ACC112 (cell line): ENCODE data around the gene RAPGEF1.

Source experiments
- H2AFZ ChIP-seq: fragments of 200-600 bp; sonication (generic); one replicate; pipeline ENCODE4 v1.6.0; 2017; ENCODE audit warnings: antibody characterized with exemption, low read length; ENCODE audit not compliant: unreplicated experiment
- H3K27ac ChIP-seq: fragments of 200-600 bp; sonication (generic); 2 replicates; pipeline ENCODE4 v1.5.1; 2014; ENCODE audit warnings: low read depth, mild to moderate bottlenecking, antibody characterized with exemption, low read length, moderate library complexity
- H3K27me3 ChIP-seq: fragments of 200-600 bp; sonication (generic); 2 replicates; pipeline ENCODE4 v1.6.1; 2014; ENCODE audit warnings: mild to moderate bottlenecking, antibody characterized with exemption, low read length, moderate library complexity, mixed read lengths; ENCODE audit not compliant: insufficient read depth
- H3K36me3 ChIP-seq: fragments of 200-600 bp; sonication (generic); 2 replicates; pipeline ENCODE4 v1.6.1; 2016; ENCODE audit warnings: mild to moderate bottlenecking, antibody characterized with exemption, low read length, moderate library complexity, mixed read lengths; ENCODE audit not compliant: insufficient read depth
- H3K4me1 ChIP-seq: fragments of 200-600 bp; sonication (generic); one replicate; pipeline ENCODE4 v1.6.1; 2016; ENCODE audit warnings: low read length, mixed read lengths; ENCODE audit not compliant: insufficient read depth, unreplicated experiment, control insufficient read depth
- H3K4me3 ChIP-seq: fragments of 200-600 bp; sonication (generic); 2 replicates; pipeline ENCODE4 v1.5.1; 2014; ENCODE audit warnings: mild to moderate bottlenecking, low read depth, low read length
- H3K79me2 ChIP-seq: fragments of 200-600 bp; sonication (generic); one replicate; pipeline ENCODE4 v1.6.0; 2016; ENCODE audit warnings: low read length; ENCODE audit not compliant: control insufficient read depth, unreplicated experiment, insufficient read depth

RAPGEF1 gene

DNA sequence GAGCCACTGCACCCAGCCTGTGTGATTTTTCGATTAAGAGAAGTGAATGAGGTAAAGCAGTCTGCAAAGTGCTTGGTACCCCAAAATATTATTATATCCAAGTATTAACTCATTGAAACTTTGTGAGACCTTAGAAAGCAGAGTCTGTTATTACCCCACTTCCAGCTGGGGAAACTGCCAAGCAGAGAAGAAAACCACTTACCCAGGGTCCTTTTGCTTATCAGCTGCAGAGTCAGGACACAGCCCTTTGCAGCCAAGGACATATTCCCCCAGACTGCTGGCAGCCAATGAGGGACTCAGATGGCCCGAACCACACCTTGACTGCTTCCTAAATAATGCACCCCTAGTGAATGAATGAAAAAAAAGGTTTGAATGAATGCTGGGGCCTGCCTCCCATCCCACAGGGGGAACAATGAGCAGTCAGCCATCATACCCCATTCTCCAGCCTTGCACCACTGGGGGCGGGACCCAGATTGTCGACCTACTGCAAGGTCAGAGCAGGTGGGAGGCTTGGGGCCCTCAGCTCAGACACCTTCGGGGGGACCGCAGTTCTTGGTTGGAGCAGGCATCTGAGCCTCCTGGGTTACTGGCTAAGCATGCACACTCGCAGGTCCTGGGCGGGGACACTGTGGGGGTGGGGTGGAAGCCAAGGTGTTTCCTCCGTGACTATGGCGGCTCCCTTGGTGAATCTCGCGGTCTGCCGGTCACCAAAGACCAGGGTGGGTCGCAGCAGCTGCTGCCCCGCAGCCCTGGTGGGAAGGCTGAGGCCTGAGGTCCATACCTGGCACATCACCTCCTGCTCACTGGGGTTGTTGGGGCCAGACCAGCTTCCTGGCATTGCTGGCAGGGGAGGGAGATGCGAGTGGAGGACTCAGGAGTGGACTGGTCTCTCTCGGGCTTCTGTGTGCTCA, 164.9 kb downstream of the RAPGEF1 start:
- Histone ChIP-seq H3K27me3 (no peaks in the 10 kb centered on the region), H3K27ac (no peak overlapping the region), H3K4me1 (no peaks in the 10 kb centered on the region), H2AFZ (no peak overlapping the region), H3K36me3 (no peaks in the 10 kb centered on the region), H3K4me3 (no peak overlapping the region), H3K79me2 (no peaks in the 10 kb centered on the region)

GRCh38 chr9:131567910-131568309, 172.0 kb downstream of the RAPGEF1 start:
- Histone ChIP-seq H3K4me3 (no peak overlapping the region), H3K4me1 (no peaks in the 10 kb centered on the region), H3K27ac (no peak overlapping the region), H2AFZ (no peak overlapping the region), H3K36me3 (no peaks in the 10 kb centered on the region), H3K79me2 (no peaks in the 10 kb centered on the region), H3K27me3 (no peaks in the 10 kb centered on the region)

GRCh38 chr9:131566158-131566557, 173.7 kb downstream of the RAPGEF1 start:
- Histone ChIP-seq H3K27ac (no peak overlapping the region), H3K27me3 (no peaks in the 10 kb centered on the region), H3K36me3 (no peaks in the 10 kb centered on the region), H3K4me3 (no peak overlapping the region), H3K4me1 (no peaks in the 10 kb centered on the region), H2AFZ (no peak overlapping the region), H3K79me2 (no peaks in the 10 kb centered on the region)

DNA sequence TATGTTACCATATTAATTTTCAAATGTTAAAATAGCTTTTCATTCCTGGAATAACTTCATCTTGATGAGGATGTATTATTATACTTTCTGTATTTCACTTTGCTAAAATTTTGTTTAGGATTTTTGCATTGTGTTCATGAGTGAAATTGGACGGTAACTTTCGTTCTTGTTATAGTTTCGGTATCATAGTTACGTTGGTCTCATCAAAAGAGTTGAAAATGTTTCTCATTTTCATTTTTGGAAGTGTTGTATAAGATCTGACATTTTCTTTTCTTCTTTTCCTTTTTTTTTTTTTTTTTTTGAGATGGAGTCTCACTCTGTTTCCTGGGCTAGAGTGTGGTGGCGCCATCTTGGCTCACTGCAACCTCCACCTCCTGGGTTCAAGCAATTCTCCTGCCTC, 174.5 kb downstream of the RAPGEF1 start:
- H3K27me3 ChIP-seq = no peaks in the 10 kb centered on the region
- H2AFZ ChIP-seq = no peak overlapping the region
- H3K4me1 ChIP-seq = no peaks in the 10 kb centered on the region
- H3K79me2 ChIP-seq = no peaks in the 10 kb centered on the region
- H3K4me3 ChIP-seq = no peak overlapping the region
- H3K36me3 ChIP-seq = no peaks in the 10 kb centered on the region
- no peak overlapping the region for H3K27ac ChIP-seq

- Histone ChIP-seq H3K4me3 (no peak overlapping the region), H3K27ac (no peak overlapping the region), H2AFZ (no peak overlapping the region), H3K79me2 (no peaks in the 10 kb centered on the region), H3K27me3 (no peaks in the 10 kb centered on the region), H3K36me3 (no peaks in the 10 kb centered on the region), H3K4me1 (no peaks in the 10 kb centered on the region)
Measured at GRCh38 chr9:131562032-131562959, 177.6 kb downstream of the RAPGEF1 start.

GRCh38 chr9:131559421-131560000, 180.4 kb downstream of the RAPGEF1 start:
- no peak overlapping the region for H2AFZ ChIP-seq
- H3K27me3 ChIP-seq = peaks cover 18% of the 10 kb centered on the region
- H3K4me1 ChIP-seq = no peaks in the 10 kb centered on the region
- no peak overlapping the region for H3K4me3 ChIP-seq
- no peaks in the 10 kb centered on the region for H3K79me2 ChIP-seq
- no peaks in the 10 kb centered on the region for H3K36me3 ChIP-seq
- no peak overlapping the region for H3K27ac ChIP-seq

- Histone ChIP-seq H3K27ac (no peak overlapping the region), H3K4me1 (no peaks in the 10 kb centered on the region), H3K36me3 (no peaks in the 10 kb centered on the region), H3K4me3 (no peak overlapping the region), H3K79me2 (no peaks in the 10 kb centered on the region), H3K27me3 (peaks cover 32% of the 10 kb centered on the region), H2AFZ (no peak overlapping the region)
Measured at GRCh38 chr9:131557855-131558548, 181.9 kb downstream of the RAPGEF1 start.

DNA sequence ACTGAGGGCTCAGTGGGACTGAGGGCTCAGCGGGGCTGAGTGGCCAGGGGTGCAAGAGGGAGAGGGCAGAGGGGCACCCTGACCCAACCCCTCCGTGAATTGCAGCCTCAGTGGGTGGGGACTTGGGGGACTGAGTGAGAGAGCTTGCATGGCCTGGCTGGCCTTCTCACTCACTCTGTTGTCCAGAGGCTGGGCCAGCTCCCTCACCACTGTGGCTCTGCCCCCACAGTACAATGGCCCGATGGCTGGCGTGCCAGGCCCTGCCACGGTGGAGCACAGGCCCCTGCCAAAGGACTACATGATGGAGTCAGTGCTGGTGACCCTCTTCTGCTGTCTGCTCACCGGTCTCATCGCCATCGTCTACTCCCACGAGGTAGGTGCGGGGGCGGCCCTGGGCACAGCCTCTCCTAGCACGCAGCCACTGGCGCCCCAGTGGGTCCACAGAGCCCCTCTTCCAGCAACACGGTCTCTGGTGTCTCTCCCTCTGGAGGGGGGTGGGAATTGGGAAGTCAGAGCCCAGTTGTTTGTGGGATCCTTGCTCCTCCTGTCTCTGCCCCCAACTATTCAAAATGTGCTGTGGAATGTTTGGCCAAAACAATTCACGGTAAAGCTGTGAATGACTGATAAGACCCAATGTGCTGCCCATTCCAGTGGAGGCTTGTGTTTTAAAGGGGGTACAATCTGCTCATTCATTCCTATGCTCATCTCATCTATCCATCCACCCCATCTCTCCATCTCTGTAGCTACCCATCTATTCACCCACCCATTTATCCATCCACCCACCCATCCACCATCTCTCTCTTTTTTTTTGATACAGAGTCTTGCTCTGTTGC, 183.8 kb downstream of the RAPGEF1 start:
- H3K4me3 ChIP-seq = no peak overlapping the region
- H2AFZ ChIP-seq = no peak overlapping the region
- peaks cover 35% of the 10 kb centered on the region for H3K27me3 ChIP-seq
- no peaks in the 10 kb centered on the region for H3K36me3 ChIP-seq
- H3K79me2 ChIP-seq = no peaks in the 10 kb centered on the region
- no peak overlapping the region for H3K27ac ChIP-seq
- H3K4me1 ChIP-seq = no peaks in the 10 kb centered on the region

GRCh38 chr9:131554843-131555351, 185.0 kb downstream of the RAPGEF1 start:
- Histone ChIP-seq H2AFZ (no peak overlapping the region), H3K79me2 (no peaks in the 10 kb centered on the region), H3K27ac (no peak overlapping the region), H3K36me3 (no peaks in the 10 kb centered on the region), H3K4me1 (no peaks in the 10 kb centered on the region), H3K4me3 (no peak overlapping the region), H3K27me3 (peaks cover 35% of the 10 kb centered on the region)
